ENCODE results near the gene SAMD4A. TPM values are rescaled to one million over a fixed set of nuclear protein-coding genes. Genes with fewer than 3 reads are reported as not detected.

SAMD4A gene
- total and polyA plus RNA-seq, 12 donors = 14.0 to 284 (median 191) TPM

DNA sequence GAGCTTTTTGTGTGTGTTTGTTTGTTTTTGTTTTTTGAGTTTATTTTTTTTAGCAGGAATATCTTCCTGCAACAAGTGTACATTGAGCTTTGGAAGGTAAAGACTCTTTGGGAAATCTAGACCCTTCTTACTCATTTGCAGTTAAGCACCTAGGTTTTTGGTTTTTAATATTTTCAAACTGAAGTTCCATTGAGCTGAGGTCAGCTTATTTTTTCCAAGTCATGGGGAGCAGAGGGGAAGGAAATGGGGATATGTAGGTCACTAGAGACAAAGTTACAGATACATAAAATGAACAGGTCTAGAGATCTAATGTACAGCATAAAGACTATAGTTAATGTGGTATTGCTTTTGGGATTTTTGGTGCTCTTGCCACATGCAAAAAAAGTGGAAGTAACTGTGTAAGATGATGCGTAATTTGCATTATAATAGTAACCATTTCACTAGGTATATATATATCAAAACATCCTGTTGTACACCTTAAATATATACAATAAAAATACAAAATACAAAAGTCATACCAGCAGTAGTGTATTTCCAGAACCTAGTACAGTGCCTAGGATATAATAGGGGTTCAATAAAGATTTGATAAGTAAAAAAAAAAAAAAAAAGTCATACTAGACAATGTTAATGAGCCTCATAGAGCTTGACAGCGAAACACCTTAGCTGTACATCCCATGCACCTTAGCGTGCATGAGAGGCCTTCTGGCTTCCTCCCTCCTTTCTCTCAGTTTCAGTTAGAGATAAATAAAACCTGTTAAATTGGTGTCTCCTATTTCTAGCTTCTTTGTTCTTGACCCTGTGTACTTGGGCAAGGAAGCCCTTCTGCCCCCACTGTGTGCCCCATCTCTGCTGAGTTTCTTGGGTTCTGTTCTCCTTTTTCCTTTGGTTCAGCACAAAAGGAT is 34.6 kb upstream of the SAMD4A start:
- H3K36me3 ChIP-seq = peaks cover 0 to 72% (median 10%) of the 10 kb centered on the region in 9 donors
- no peak for TF ChIP-seq CTCF (IDR thresholded peaks at IDR 0.05)
- H3K9me3 ChIP-seq = no peaks in the 10 kb centered on the region
- no peak for ATAC-seq
- no peak overlapping the region for H3K4me3 ChIP-seq
- no peak for DNase-seq
- peaks cover 0 to 19% (median 0%) of the 10 kb centered on the region in 9 donors for H3K4me1 ChIP-seq
- H3K27ac ChIP-seq = no peak overlapping the region
- H3K27me3 ChIP-seq = no peaks in the 10 kb centered on the region
- intact Hi-C loops (cut with DNase I) = no loop called here
- WGBS, 2 donors = 96 to 98% methylated on average over 3 of the region's 3 CpGs

DNA sequence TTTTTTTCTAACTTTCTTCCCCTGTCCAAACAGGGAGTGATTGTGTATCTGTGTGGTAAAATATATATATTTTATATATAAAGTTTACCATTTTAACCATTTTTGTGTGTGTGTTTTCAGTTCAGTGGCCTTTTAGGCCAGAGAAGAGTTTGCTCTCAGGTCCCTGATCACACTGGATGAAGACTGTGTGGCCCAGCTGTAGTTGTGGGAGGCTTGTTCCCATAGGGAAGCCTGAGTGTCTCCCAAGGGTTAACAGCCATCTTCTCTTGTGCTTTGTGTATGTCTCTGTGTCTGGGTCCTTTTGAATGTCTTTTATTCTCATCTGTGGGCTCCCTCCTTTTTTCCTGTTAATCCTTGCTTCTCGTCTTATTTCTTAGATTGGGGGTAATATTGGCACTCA is 33.8 kb upstream of the SAMD4A start:
- Histone ChIP-seq H3K4me3 (no peak overlapping the region), H3K27me3 (no peaks in the 10 kb centered on the region), H3K4me1 (peaks cover 0 to 19% (median 0%) of the 10 kb centered on the region in 9 donors), H3K36me3 (peaks cover 0 to 72% (median 6%) of the 10 kb centered on the region in 9 donors), H3K9me3 (no peaks in the 10 kb centered on the region), H3K27ac (no peak overlapping the region)
- WGBS, 2 donors = 89 to 93% methylated on average over 1 of the region's 1 CpG
- no peak for ATAC-seq
- no peak for TF ChIP-seq CTCF (IDR thresholded peaks at IDR 0.05)
- DNase-seq = no peak
- intact Hi-C loops (cut with DNase I) = no loop called here

- intact Hi-C loops (cut with DNase I) = no loop called here
- ATAC-seq (no peak), DNase-seq (no peak)
- Histone ChIP-seq H3K4me1 (peaks cover 0 to 9% (median 0%) of the 10 kb centered on the region in 9 donors), H3K4me3 (no peak overlapping the region), H3K27ac (no peak overlapping the region), H3K36me3 (peaks cover 0 to 75% (median 24%) of the 10 kb centered on the region in 9 donors), H3K27me3 (no peaks in the 10 kb centered on the region), H3K9me3 (no peaks in the 10 kb centered on the region)
- TF ChIP-seq CTCF (IDR thresholded peaks at IDR 0.05) = no peak
- WGBS, 2 donors = 67 to 83% methylated on average over 1 of the region's 1 CpG
Measured at GRCh38 chr14:54535126-54535525, 31.8 kb upstream of the SAMD4A start.

DNA sequence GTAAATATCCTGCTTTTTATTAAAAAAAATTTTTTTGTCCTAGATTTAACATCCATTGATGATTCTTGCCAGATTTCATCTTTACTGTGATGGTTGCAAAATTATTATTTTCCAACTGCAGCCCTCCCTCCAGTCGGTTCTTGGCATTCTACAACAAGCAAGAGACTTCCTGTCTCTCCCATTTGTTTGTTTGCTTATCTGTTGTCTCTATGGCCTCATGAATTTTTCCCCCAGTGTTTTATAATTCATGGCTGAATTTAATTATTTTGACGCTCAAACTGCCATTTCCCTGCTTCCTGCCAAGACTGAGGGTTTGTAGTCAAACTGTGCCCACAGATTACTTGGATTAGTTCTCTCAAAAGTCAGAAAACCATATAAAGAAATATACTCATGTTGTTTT is 31.3 kb upstream of the SAMD4A start:
- 33 to 43% methylated on average over 2 of the region's 2 CpGs for WGBS, 2 donors

More for the DNA sequence above, 31.3 kb upstream of the SAMD4A start:
- no peak for TF ChIP-seq CTCF (IDR thresholded peaks at IDR 0.05)
- intact Hi-C loops (cut with DNase I) = no loop called here
- DNase-seq (no peak), ATAC-seq (no peak)
- H3K36me3 ChIP-seq = peaks cover 0 to 75% (median 27%) of the 10 kb centered on the region in 9 donors
- H3K4me1 ChIP-seq = peaks cover 0 to 9% (median 0%) of the 10 kb centered on the region in 9 donors
- H3K27me3 ChIP-seq = no peaks in the 10 kb centered on the region
- H3K4me3 ChIP-seq = no peak overlapping the region
- no peaks in the 10 kb centered on the region for H3K9me3 ChIP-seq
- H3K27ac ChIP-seq = no peak overlapping the region

All from heart right ventricle (tissue), 16 donors.